HepG2 (cell line): Measurements from ENCODE around the gene OVCH1. TPM values are rescaled to one million over a fixed set of nuclear protein-coding genes. Genes with fewer than 3 reads are reported as not detected.

Source experiments
- AKAP8 ChIP-seq: sonication (generic); formaldehyde crosslinking; IDR thresholded peaks from 2 replicates; pipeline ENCODE4 v1.5.1; 2020; ENCODE audit warnings: mild to moderate bottlenecking, missing genetic modification reagents
- CEBPZ ChIP-seq: IDR thresholded peaks from 2 replicates; pipeline ENCODE4 v1.6.1; 2012; ENCODE audit warnings: low read length, improper control_type of control experiment
- FOXP4 ChIP-seq: sonication (generic); formaldehyde crosslinking; IDR thresholded peaks from 2 replicates; pipeline ENCODE4 v1.4.0; 2020; ENCODE audit warnings: missing genetic modification reagents
- GLMP ChIP-seq: sonication (generic); formaldehyde crosslinking; IDR thresholded peaks from 2 replicates; pipeline ENCODE4 v1.9.0; 2021; ENCODE audit warnings: missing genetic modification reagents, mild to moderate bottlenecking, borderline replicate concordance
- HNRNPK ChIP-seq: fragments of 200-400 bp; formaldehyde crosslinking; IDR thresholded peaks from 2 replicates; pipeline ENCODE4 v1.6.1; 2018; ENCODE audit warnings: low read length, low read depth, moderate library complexity, mild to moderate bottlenecking; ENCODE audit not compliant: poor library complexity, severe bottlenecking
- LCORL ChIP-seq, 2 experiments: fragments of 450-650 bp in 1 of 2; sonication (generic) in 1 of 2; formaldehyde crosslinking in 1 of 2; IDR thresholded peaks; 2 replicates each; pipeline versions ENCODE4 v1.5.0 to v1.6.1; 2017 to 2020; ENCODE audit warnings: antibody characterized with exemption in 1 of 2, missing genetic modification reagents in 1 of 2
- NR2C2 ChIP-seq: sonication (generic); formaldehyde crosslinking; IDR thresholded peaks from 2 replicates; pipeline ENCODE4 v1.4.0; 2020; ENCODE audit warnings: missing genetic modification reagents, mild to moderate bottlenecking, moderate library complexity, borderline replicate concordance
- PTBP1 ChIP-seq: fragments of 200-400 bp; formaldehyde crosslinking; IDR thresholded peaks from 2 replicates; pipeline ENCODE4 v1.6.1; 2018; ENCODE audit warnings: low read length, low read depth; ENCODE audit not compliant: poor library complexity, severe bottlenecking
- RELA ChIP-seq: sonication (generic); formaldehyde crosslinking; IDR thresholded peaks from 2 replicates; pipeline ENCODE4 v1.4.0; 2020; ENCODE audit warnings: missing genetic modification reagents
- ZBTB21 ChIP-seq: sonication (generic); formaldehyde crosslinking; IDR thresholded peaks from 2 replicates; pipeline ENCODE4 v1.4.0; 2020; ENCODE audit warnings: missing genetic modification reagents
- ZNF235 ChIP-seq: sonication (generic); formaldehyde crosslinking; IDR thresholded peaks from 2 replicates; pipeline ENCODE4 v1.8.1; 2023; ENCODE audit warnings: mild to moderate bottlenecking, missing genetic modification reagents, borderline replicate concordance
- ZNF292 ChIP-seq: sonication (generic); formaldehyde crosslinking; IDR thresholded peaks from 2 replicates; pipeline ENCODE4 v1.8.1; 2022; ENCODE audit warnings: mild to moderate bottlenecking, low read depth, missing genetic modification reagents, borderline replicate concordance
- ZNF33B ChIP-seq: sonication (generic); formaldehyde crosslinking; IDR thresholded peaks from 2 replicates; pipeline ENCODE4 v1.5.1; 2020; ENCODE audit warnings: mild to moderate bottlenecking, missing genetic modification reagents
- ZNF652 ChIP-seq: IDR thresholded peaks from 2 replicates; pipeline ENCODE4 v1.6.1; 2016; ENCODE audit warnings: low read depth, borderline replicate concordance
- ZNF816 ChIP-seq: sonication (generic); formaldehyde crosslinking; IDR thresholded peaks from 2 replicates; pipeline ENCODE4 v1.8.0; 2022; ENCODE audit warnings: missing genetic modification reagents, mild to moderate bottlenecking, borderline replicate concordance
- polyA plus RNA-seq, 8 experiments: library from polyadenylated mRNA; depleted of rRNA in 3 of 8; stranded (reverse) in 7 of 8; unstranded in 1 of 8; fragments of >200 nt; fragmentation: Illumina TruSeq in 4 of 8; extraction: Trizol in 4 of 8; gene quantifications; 2 replicates each; pipeline versions ENCODE4 v1.2.1 to v1.2.3, GENCODE V29; 2011 to 2016; ENCODE audit warnings: low read depth in 4 of 8, missing spikeins in 1 of 8, mixed read lengths in 1 of 8; ENCODE audit not compliant: insufficient read depth in 1 of 8
- total RNA-seq, 5 experiments: library from RNA; depleted of rRNA; stranded (reverse); fragments of >200 nt; fragmentation: Illumina TruSeq; extraction: Trizol; gene quantifications; 2 replicates each; pipeline ENCODE4 v1.2.3, GENCODE V29; 2016; ENCODE audit warnings: low read depth in 1 of 5
- TF ChIP-seq, protein P1 (sequence below): sonication (generic); formaldehyde crosslinking; IDR thresholded peaks from 2 replicates; pipeline ENCODE4 v1.4.0; 2020; ENCODE audit warnings: missing genetic modification reagents, borderline replicate concordance

OVCH1 gene
- total and polyA plus RNA-seq, 2 of the 13 experiments (the other 11 are each of a cell fraction or from before 2014, with no cell fraction given) = not detected

GRCh38 chr12:29380536-29381523 lies 116.7 kb downstream of the OVCH1 start, which contains the start of gene ERGIC2 (continued):
- TF ChIP-seq ZNF33B (CRISPR knock-in tag) (no peak; the same call in 1 of the 2 replicates), ZBTB21 (peak; percentile 79), ZNF652 (peak; percentile 78; the same call in 1 of the 2 replicates), CEBPZ (no peak), LCORL (IDR thresholded peaks at IDR 0.05) (no peak), LCORL (CRISPR knock-in tag; IDR thresholded peaks at IDR 0.05) (no peak), HNRNPK (no peak), GLMP (no peak), NR2C2 (CRISPR knock-in tag) (peak; percentile 48), ZNF816 (no peak), ZNF235 (no peak), RELA (CRISPR knock-in tag) (no peak), AKAP8 (no peak), FOXP4 (CRISPR knock-in tag) (no peak), PTBP1 (no peak), ZNF292 (CRISPR knock-in tag) (peak; percentile 14; the same call in 1 of the 2 replicates)
- TF ChIP-seq, protein P1, sequence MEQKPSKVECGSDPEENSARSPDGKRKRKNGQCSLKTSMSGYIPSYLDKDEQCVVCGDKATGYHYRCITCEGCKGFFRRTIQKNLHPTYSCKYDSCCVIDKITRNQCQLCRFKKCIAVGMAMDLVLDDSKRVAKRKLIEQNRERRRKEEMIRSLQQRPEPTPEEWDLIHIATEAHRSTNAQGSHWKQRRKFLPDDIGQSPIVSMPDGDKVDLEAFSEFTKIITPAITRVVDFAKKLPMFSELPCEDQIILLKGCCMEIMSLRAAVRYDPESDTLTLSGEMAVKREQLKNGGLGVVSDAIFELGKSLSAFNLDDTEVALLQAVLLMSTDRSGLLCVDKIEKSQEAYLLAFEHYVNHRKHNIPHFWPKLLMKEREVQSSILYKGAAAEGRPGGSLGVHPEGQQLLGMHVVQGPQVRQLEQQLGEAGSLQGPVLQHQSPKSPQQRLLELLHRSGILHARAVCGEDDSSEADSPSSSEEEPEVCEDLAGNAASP (CRISPR knock-in tag) = 0 out of 2 replicates have a peak, but pooled peaks have one; percentile 16
